IMR-90 (cell line): ENCODE results near the gene ZNF48. TPM values are rescaled to one million over a fixed set of nuclear protein-coding genes. Genes with fewer than 3 reads are reported as not detected.

ENCODE experiments used
- ELK1 ChIP-seq: fragments of 150-350 bp; IDR thresholded peaks from 2 replicates; pipeline ENCODE4 v1.6.1; 2016; ENCODE audit warnings: low read depth, mild to moderate bottlenecking, low read length, moderate library complexity, borderline replicate concordance
- USF2 ChIP-seq: fragments of 150-350 bp; IDR thresholded peaks from 2 replicates; pipeline ENCODE4 v1.6.1; 2017; ENCODE audit warnings: mild to moderate bottlenecking, antibody characterized with exemption, low read length, low read depth
- polyA plus RNA-seq, 3 experiments: library from polyadenylated mRNA; depleted of rRNA; stranded (reverse); fragments of >200 nt; gene quantifications; 2 replicates each; pipeline ENCODE4 v1.2.3, GENCODE V29; 2012; ENCODE audit warnings: low replicate concordance in 1 of 3
- total RNA-seq: library from RNA; depleted of rRNA; stranded (reverse); fragments of >200 nt; gene quantifications from 2 replicates; pipeline ENCODE4 v1.2.3, GENCODE V29; 2012

The ZNF48 gene
- total and polyA plus RNA-seq, 2 of the 4 experiments (the other 2 are of a cell fraction) = 5.8 to 6.6 TPM

- no peak for TF ChIP-seq ELK1
- no peak for TF ChIP-seq USF2
These were observed 6.7 kb downstream of the ZNF48 start (continued) for GRCh38 chr16:30401768-30402425.
